Stimulated activated CD4-positive, alpha-beta T cell treated with anti-CD3 and anti-CD28 coated beads, Interleukin-12 subunit alpha, Interleukin-12 subunit beta, amount 100 ng/mL, for 4 hours (primary cell): ENCODE results near the gene MUC5AC.
"Not testable (repeated sequence)": the region's sequence is repeated elsewhere in the genome, so short reads cannot be mapped to it uniquely, and the experiment has no call there.

ENCODE experiments used
- DNase-seq: peaks from one replicate; pipeline ENCODE4 v3.0.0-alpha.2; 2020

Gene MUC5AC

DNA sequence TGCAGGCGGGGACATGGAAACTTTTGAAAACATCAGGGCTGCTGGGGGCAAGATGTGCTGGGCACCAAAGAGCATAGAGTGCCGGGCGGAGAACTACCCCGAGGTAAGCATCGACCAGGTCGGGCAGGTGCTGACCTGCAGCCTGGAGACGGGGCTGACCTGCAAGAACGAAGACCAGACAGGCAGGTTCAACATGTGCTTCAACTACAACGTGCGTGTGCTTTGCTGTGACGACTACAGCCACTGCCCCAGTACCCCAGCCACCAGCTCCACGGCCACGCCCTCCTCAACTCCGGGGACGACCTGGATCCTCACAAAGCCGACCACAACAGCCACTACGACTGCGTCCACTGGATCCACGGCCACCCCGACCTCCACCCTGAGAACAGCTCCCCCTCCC, 84.5 kb downstream of the MUC5AC start:
- DNase-seq: no peak

GRCh38 chr11:1242751-1243150, 85.0 kb downstream of the MUC5AC start:
- DNase-seq: not testable (repeated sequence)

GRCh38 chr11:1243521-1243920, 85.8 kb downstream of the MUC5AC start:
- DNase-seq: not testable (repeated sequence)

- DNase-seq: not testable (repeated sequence)
These were observed 86.8 kb downstream of the MUC5AC start for GRCh38 chr11:1244557-1244956.

DNA sequence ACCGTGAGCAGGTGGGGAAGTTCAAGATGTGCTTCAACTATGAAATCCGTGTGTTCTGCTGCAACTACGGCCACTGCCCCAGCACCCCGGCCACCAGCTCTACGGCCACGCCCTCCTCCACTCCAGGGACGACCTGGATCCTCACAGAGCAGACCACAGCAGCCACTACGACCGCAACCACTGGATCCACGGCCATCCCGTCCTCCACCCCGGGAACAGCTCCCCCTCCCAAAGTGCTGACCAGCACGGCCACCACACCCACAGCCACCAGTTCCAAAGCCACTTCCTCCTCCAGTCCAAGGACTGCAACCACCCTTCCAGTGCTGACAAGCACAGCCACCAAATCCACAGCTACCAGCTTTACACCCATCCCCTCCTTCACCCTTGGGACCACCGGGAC, 88.0 kb downstream of the MUC5AC start:
- not testable (repeated sequence) for DNase-seq

- not testable (repeated sequence) for DNase-seq
These were observed 88.5 kb downstream of the MUC5AC start for GRCh38 chr11:1246301-1246700.

GRCh38 chr11:1247026-1247425, 89.3 kb downstream of the MUC5AC start:
- DNase-seq: not testable (repeated sequence)

- not testable (repeated sequence) for DNase-seq
These were observed 91.2 kb downstream of the MUC5AC start for GRCh38 chr11:1248951-1249350.

- DNase-seq: not testable (repeated sequence)
These were observed 92.7 kb downstream of the MUC5AC start for GRCh38 chr11:1250411-1250810.
